Esophagus (tissue), 2 donors: Measurements from ENCODE around the gene TAS1R1. TPM values are rescaled to one million over a fixed set of nuclear protein-coding genes. Genes with fewer than 3 reads are reported as not detected.
A peak's percentile ranks its signal among the peaks of the same experiment; 100 is the strongest.

Experiments used
- H3K27ac ChIP-seq, 2 donors: one replicate each; pipeline ENCODE4 v1.5.1; 2013; ENCODE audit warnings: low read depth in 2 of 2, mild to moderate bottlenecking in 2 of 2, inconsistent platforms in 1 of 2, low read length in 1 of 2, moderate library complexity in 1 of 2
- H3K27me3 ChIP-seq, 2 donors: one replicate each; pipeline ENCODE4 v1.6.1; 2013; ENCODE audit warnings: low read length in 2 of 2, control low read depth in 1 of 2, mild to moderate bottlenecking in 1 of 2; ENCODE audit not compliant: insufficient read depth in 2 of 2, control insufficient read depth in 1 of 2
- H3K36me3 ChIP-seq, 2 donors: one replicate each; pipeline ENCODE4 v1.6.1; 2013; ENCODE audit warnings: low read length in 1 of 2; ENCODE audit not compliant: control insufficient read depth in 2 of 2, insufficient read depth in 2 of 2
- H3K4me1 ChIP-seq, 2 donors: one replicate each; pipeline ENCODE4 v1.6.1; 2013; ENCODE audit warnings: low read length in 1 of 2; ENCODE audit not compliant: control insufficient read depth in 2 of 2, insufficient read depth in 2 of 2
- H3K4me3 ChIP-seq, 2 donors: one replicate each; pipeline ENCODE4 v1.5.1; 2013; ENCODE audit warnings: low read length in 2 of 2, mild to moderate bottlenecking in 2 of 2, low read depth in 1 of 2, moderate library complexity in 1 of 2
- H3K9me3 ChIP-seq, 2 donors: one replicate each; pipeline ENCODE4 v1.6.1; 2013; ENCODE audit warnings: mild to moderate bottlenecking in 2 of 2, low read depth in 1 of 2, low read length in 1 of 2, moderate library complexity in 1 of 2; ENCODE audit not compliant: control insufficient read depth in 2 of 2, insufficient read depth in 1 of 2
- WGBS, 2 donors: extraction: QIAGEN DNeasy Blood & Tissue Kit; methylation state at CpG; one replicate each; pipeline ENCODE4 v1.1.7; 2013; 5-methylcytosine and 5-hydroxymethylcytosine counted together
- polyA plus RNA-seq, 2 donors: library from polyadenylated mRNA; stranded (reverse); fragments of 200-250 nt; gene quantifications; one replicate each; pipeline ENCODE4 v1.2.3, GENCODE V29; 2013
- donor health status: healthy with polysubstance abuse.
- donor health status: Bipolar disorder and iron deficiency.

The TAS1R1 gene
- polyA plus RNA-seq, 2 donors: 0.02 to 0.04 TPM

DNA sequence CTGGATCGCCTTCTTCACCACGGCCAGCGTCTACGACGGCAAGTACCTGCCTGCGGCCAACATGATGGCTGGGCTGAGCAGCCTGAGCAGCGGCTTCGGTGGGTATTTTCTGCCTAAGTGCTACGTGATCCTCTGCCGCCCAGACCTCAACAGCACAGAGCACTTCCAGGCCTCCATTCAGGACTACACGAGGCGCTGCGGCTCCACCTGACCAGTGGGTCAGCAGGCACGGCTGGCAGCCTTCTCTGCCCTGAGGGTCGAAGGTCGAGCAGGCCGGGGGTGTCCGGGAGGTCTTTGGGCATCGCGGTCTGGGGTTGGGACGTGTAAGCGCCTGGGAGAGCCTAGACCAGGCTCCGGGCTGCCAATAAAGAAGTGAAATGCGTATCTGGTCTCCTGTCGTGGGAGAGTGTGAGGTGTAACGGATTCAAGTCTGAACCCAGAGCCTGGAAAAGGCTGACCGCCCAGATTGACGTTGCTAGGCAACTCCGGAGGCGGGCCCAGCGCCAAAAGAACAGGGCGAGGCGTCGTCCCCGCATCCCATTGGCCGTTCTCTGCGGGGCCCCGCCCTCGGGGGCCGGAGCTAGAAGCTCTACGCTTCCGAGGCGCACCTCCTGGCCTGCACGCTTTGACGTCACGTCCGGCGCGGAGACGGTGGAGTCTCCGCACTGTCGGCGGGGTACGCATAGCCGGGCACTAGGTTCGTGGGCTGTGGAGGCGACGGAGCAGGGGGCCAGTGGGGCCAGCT lies 24.4 kb downstream of the TAS1R1 start, which contains the start of gene ZBTB48:
Gene ZBTB48 (plus strand): TSS at position 621 of the 745 bp plus-strand sequence. CDS start 616 bp downstream, outside the sequence.
- Histone ChIP-seq H3K4me1 (peaks cover 5 to 12% of the 10 kb centered on the region in 2 donors), H3K4me3 (peak within 1 kb of the TSS; percentile 69 to 89), H3K27me3 (no peaks in the 10 kb centered on the region), H3K27ac (peak within 1 kb of the TSS; percentile 91 to 96), H3K9me3 (no peaks in the 10 kb centered on the region), H3K36me3 (no peaks in the 10 kb centered on the region)
- 11% methylated on average over 58 of the region's 58 CpGs for WGBS, 2 donors

GRCh38 chr1:6580119-6580592 lies 25.0 kb downstream of the TAS1R1 start:
- Histone ChIP-seq H3K36me3 (no peaks in the 10 kb centered on the region), H3K9me3 (no peaks in the 10 kb centered on the region), H3K27me3 (no peaks in the 10 kb centered on the region), H3K4me1 (peaks cover 5 to 12% of the 10 kb centered on the region in 2 donors), H3K27ac (peak overlapping the region; percentile 91 to 96), H3K4me3 (peak overlapping the region; percentile 69 to 89)
- WGBS, 2 donors: 2% methylated on average over 16 to 30 of the region's 30 CpGs

- Histone ChIP-seq H3K27me3 (no peaks in the 10 kb centered on the region), H3K4me1 (peaks cover 5 to 12% of the 10 kb centered on the region in 2 donors), H3K9me3 (no peaks in the 10 kb centered on the region), H3K36me3 (no peaks in the 10 kb centered on the region), H3K4me3 (peak overlapping the region; percentile 69 to 89), H3K27ac (peak overlapping the region; percentile 91 to 96)
- 27 to 28% methylated on average over 19 of the region's 19 CpGs for WGBS, 2 donors
Measured at GRCh38 chr1:6580593-6581409, 25.7 kb downstream of the TAS1R1 start.

DNA sequence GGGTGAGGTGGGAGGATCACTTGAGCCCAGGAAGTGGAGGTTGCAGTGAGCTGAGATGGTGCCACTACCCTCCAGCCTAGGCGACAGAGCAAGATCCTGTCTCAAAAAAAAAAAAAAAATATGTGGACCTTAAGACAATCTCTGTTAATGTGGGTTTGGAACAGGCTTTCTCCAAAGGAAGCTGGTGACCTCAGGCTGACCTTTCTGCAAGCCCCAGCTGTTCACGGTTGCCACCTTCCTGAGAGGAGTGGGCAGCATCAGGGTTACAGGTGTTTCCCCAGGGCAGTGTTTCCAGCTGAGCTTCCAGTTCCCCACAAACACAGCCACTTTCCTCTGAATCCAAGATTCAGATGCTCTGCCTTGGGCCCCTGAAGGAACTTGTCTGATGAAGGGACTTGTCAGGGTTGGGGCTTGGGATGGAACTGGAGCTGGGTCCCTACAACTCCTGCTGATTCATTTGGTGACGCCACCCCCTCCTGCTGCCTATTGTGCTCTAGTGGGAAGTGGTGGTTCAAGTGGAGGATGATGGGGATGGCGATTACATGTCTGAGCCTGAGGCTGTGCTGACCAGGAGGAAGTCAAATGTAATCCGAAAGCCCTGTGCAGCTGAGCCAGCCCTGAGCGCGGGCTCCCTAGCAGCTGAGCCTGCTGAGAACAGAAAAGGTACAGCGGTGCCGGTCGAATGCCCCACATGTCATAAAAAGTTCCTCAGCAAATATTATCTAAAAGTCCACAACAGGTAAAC lies 26.6 kb downstream of the TAS1R1 start:
- H3K4me1 ChIP-seq: peaks cover 9 to 12% of the 10 kb centered on the region in 2 donors
- no peaks in the 10 kb centered on the region for H3K9me3 ChIP-seq
- H3K27me3 ChIP-seq: no peaks in the 10 kb centered on the region
- peak overlapping the region in 1 of 2 donors; percentile 53 for H3K27ac ChIP-seq
- peaks cover 0 to 3% of the 10 kb centered on the region in 2 donors for H3K36me3 ChIP-seq
- WGBS, 2 donors: 59 to 66% methylated on average over 10 of the region's 10 CpGs
- no peak overlapping the region for H3K4me3 ChIP-seq

- WGBS, 2 donors: 68 to 81% methylated on average over 1 of the region's 1 CpG
- H3K4me1 ChIP-seq: peaks cover 12 to 15% of the 10 kb centered on the region in 2 donors
- peak overlapping the region in 1 of 2 donors; percentile 53 for H3K27ac ChIP-seq
- H3K9me3 ChIP-seq: no peaks in the 10 kb centered on the region
- no peaks in the 10 kb centered on the region for H3K27me3 ChIP-seq
- peaks cover 0 to 3% of the 10 kb centered on the region in 2 donors for H3K36me3 ChIP-seq
- no peak overlapping the region for H3K4me3 ChIP-seq
Measured at GRCh38 chr1:6582370-6582769, 27.3 kb downstream of the TAS1R1 start.

- no peak overlapping the region for H3K4me3 ChIP-seq
- 65 to 68% methylated on average over 21 of the region's 21 CpGs for WGBS, 2 donors
- H3K4me1 ChIP-seq: peaks cover 17 to 31% of the 10 kb centered on the region in 2 donors
- H3K27me3 ChIP-seq: no peaks in the 10 kb centered on the region
- peaks cover 5 to 16% of the 10 kb centered on the region in 2 donors for H3K36me3 ChIP-seq
- H3K27ac ChIP-seq: no peak overlapping the region
- no peaks in the 10 kb centered on the region for H3K9me3 ChIP-seq
Measured at GRCh38 chr1:6584126-6585080, 29.3 kb downstream of the TAS1R1 start.

- Histone ChIP-seq H3K27me3 (no peaks in the 10 kb centered on the region), H3K4me3 (no peak overlapping the region), H3K27ac (no peak overlapping the region), H3K36me3 (peaks cover 5 to 24% of the 10 kb centered on the region in 2 donors), H3K4me1 (peaks cover 16 to 31% of the 10 kb centered on the region in 2 donors), H3K9me3 (no peaks in the 10 kb centered on the region)
- WGBS, 2 donors: 75 to 76% methylated on average over 12 of the region's 12 CpGs
Measured at GRCh38 chr1:6585081-6585722, 30.1 kb downstream of the TAS1R1 start.

DNA sequence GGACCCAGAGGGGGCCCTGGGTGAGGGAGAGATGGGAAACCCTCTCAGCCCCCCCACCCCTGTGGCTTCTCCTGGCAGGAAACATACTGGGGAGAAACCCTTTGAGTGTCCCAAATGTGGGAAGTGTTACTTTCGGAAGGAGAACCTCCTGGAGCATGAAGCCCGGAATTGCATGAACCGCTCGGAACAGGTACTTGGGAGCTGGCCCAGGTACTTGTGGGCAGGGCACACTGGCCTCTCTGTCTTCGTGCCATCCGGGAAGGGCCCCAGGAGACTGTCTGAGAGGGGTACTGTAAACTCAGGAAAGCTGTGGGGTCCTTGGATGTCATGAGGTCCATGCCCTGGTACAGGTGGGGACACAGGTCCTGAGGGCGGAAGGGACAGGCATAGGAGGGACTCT lies 30.7 kb downstream of the TAS1R1 start:
- no peak overlapping the region for H3K27ac ChIP-seq
- peaks cover 5 to 27% of the 10 kb centered on the region in 2 donors for H3K36me3 ChIP-seq
- H3K4me1 ChIP-seq: peaks cover 16 to 26% of the 10 kb centered on the region in 2 donors
- no peaks in the 10 kb centered on the region for H3K27me3 ChIP-seq
- 74 to 88% methylated on average over 7 of the region's 7 CpGs for WGBS, 2 donors
- H3K4me3 ChIP-seq: no peak overlapping the region
- no peaks in the 10 kb centered on the region for H3K9me3 ChIP-seq
